ENCODE results near the gene MDK.

MDK gene

GRCh38 chr11:46427364-46427763 is 45.9 kb downstream of the MDK start:
- DNase-seq (ENCODE audit: low spot score) = no peak
- TF ChIP-seq CTCF (IDR thresholded peaks at IDR 0.05; ENCODE audit: extremely low read depth, missing control alignments) = no peak

- no peak for TF ChIP-seq CTCF (IDR thresholded peaks at IDR 0.05; ENCODE audit: extremely low read depth, missing control alignments)
- DNase-seq (ENCODE audit: low spot score) = no peak
Observed at GRCh38 chr11:46429717-46430116, 48.2 kb downstream of the MDK start.

GRCh38 chr11:46431211-46431610 is 49.7 kb downstream of the MDK start:
- no peak for TF ChIP-seq CTCF (IDR thresholded peaks at IDR 0.05; ENCODE audit: extremely low read depth, missing control alignments)
- no peak for DNase-seq (ENCODE audit: low spot score)
